Natural killer cell (primary cell): ENCODE results near the gene DENND1A. TPM values are rescaled to one million over a fixed set of nuclear protein-coding genes. Genes with fewer than 3 reads are reported as not detected.

ENCODE experiments used
- ATAC-seq, 3 donors: fragments of 150-1000 bp in 2 of 3; fragments of 200-7000 bp in 1 of 3; cut with Tn5 transposase; 1 replicate in 1 of 3; 2 replicates in 2 of 3; pipeline ENCODE4 v1.10.0; 2021; ENCODE audit warnings: mild to moderate bottlenecking in 2 of 3, moderate library complexity in 2 of 3
- DNase-seq, 2 donors: peaks; one replicate each; pipeline versions ENCODE4 v3.0.0 to v3.0.0-alpha.2; 2013 to 2021; ENCODE audit warnings: mixed read lengths in 1 of 2
- H3K27ac ChIP-seq: one replicate; pipeline ENCODE4 v1.5.1; 2013; ENCODE audit warnings: mild to moderate bottlenecking, low read length
- H3K27me3 ChIP-seq: one replicate; pipeline ENCODE4 v1.6.1; 2013; ENCODE audit warnings: low read length; ENCODE audit not compliant: control insufficient read depth, insufficient read depth
- H3K36me3 ChIP-seq: one replicate; pipeline ENCODE4 v1.6.1; 2013; ENCODE audit warnings: low read length; ENCODE audit not compliant: control insufficient read depth, insufficient read depth
- H3K4me1 ChIP-seq: one replicate; pipeline ENCODE4 v1.6.1; 2013; ENCODE audit warnings: low read length; ENCODE audit not compliant: control insufficient read depth, insufficient read depth
- H3K4me3 ChIP-seq: one replicate; pipeline ENCODE4 v1.5.1; 2013; ENCODE audit warnings: low read length
- H3K9me3 ChIP-seq: one replicate; pipeline ENCODE4 v1.6.1; 2013; ENCODE audit warnings: low read length; ENCODE audit not compliant: control insufficient read depth, insufficient read depth
- H3K27ac Mint-ChIP-seq, 2 donors: one replicate each; pipeline ENCODE4 v1.8.0; 2022; ENCODE audit warnings: mild to moderate bottlenecking in 2 of 2, mixed read lengths in 2 of 2, moderate library complexity in 1 of 2
- H3K27me3 Mint-ChIP-seq, 2 donors: one replicate each; pipeline ENCODE4 v1.8.0; 2022; ENCODE audit warnings: low read depth in 2 of 2, mixed read lengths in 2 of 2
- H3K36me3 Mint-ChIP-seq: one replicate; pipeline ENCODE4 v1.8.0; 2022; ENCODE audit warnings: mixed read lengths
- H3K4me1 Mint-ChIP-seq, 2 donors: one replicate each; pipeline ENCODE4 v1.8.0; 2022; ENCODE audit warnings: mixed read lengths in 2 of 2
- H3K4me3 Mint-ChIP-seq: one replicate; pipeline ENCODE4 v1.8.0; 2022; ENCODE audit warnings: mild to moderate bottlenecking, moderate library complexity, mixed read lengths
- H3K9me3 Mint-ChIP-seq, 2 donors: one replicate each; pipeline ENCODE4 v1.8.0; 2022; ENCODE audit warnings: mixed read lengths in 2 of 2
- CTCF ChIP-seq: fragments of 200-600 bp; IDR thresholded peaks from one replicate; pipeline ENCODE4 v1.8.0; 2022; ENCODE audit warnings: antibody characterized with exemption
- WGBS: methylation state at CpG from one replicate; pipeline ENCODE4 v1.1.7; 2013; ENCODE audit warnings: missing lambda C conversion rate; ENCODE audit not compliant: insufficient coverage; 5-methylcytosine and 5-hydroxymethylcytosine counted together
- intact Hi-C: fragments of 100-400 bp; cut with micrococcal nuclease; formaldehyde crosslinking; loops from one replicate; pipeline ENCODE4 v1.14.2; 2022
- total RNA-seq, 4 donors: library from RNA; stranded (reverse); fragments of 120-200 nt in 1 of 4; gene quantifications; one replicate each; pipeline versions ENCODE4 v1.2.3 to v1.2.4, GENCODE V29; 2013 to 2022

DENND1A gene
- total RNA-seq, 3 donors from 2014 or later (not counting 1 experiment from before 2014, with no cell fraction given) = 27.8 to 37.6 (median 30.9) TPM

DNA sequence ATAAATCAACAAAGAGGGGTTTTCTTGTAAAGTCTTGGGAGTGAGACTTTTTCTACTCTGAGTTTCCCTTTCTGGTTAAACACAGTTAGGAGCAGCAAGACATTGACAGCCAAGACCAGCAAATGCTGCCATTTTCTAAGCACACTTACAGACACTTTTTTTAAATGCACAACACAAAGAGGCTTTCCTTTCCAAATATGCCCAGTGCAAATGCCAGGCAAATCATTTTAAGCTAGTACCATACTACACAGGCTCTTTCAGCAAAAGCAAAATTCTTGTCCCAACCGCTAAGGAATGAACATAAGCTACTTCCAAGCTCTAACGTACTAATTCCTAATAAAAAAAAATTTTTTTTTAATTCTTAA is 68.2 kb downstream of the DENND1A start:
- H3K4me1 Mint-ChIP-seq = peaks cover 10% of the 10 kb centered on the region in 2 donors
- intact Hi-C loops = no loop called here

GRCh38 chr9:123861086-123861755 is 68.7 kb downstream of the DENND1A start:
- H3K4me1 Mint-ChIP-seq = peaks cover 5 to 10% of the 10 kb centered on the region in 2 donors
- ATAC-seq (no peak), DNase-seq (no peak)
- WGBS = 100% methylated on average over 2 of the region's 2 CpGs
- no peak overlapping the region for H3K4me3 Mint-ChIP-seq
- Histone ChIP-seq H3K27me3 (no peaks in the 10 kb centered on the region), H3K9me3 (no peaks in the 10 kb centered on the region), H3K4me3 (no peak overlapping the region), H3K36me3 (no peaks in the 10 kb centered on the region), H3K27ac (no peak overlapping the region), H3K4me1 (no peaks in the 10 kb centered on the region)
- no peak overlapping the region for H3K27ac Mint-ChIP-seq
- H3K9me3 Mint-ChIP-seq = no peaks in the 10 kb centered on the region
- no peaks in the 10 kb centered on the region for H3K27me3 Mint-ChIP-seq
- H3K36me3 Mint-ChIP-seq = peaks cover 6% of the 10 kb centered on the region
- TF ChIP-seq CTCF = no peak
- intact Hi-C loops = no loop called here

More for the DNA sequence above, 68.2 kb downstream of the DENND1A start:
- DNase-seq (no peak), ATAC-seq (no peak)
- Histone ChIP-seq H3K4me3 (no peak overlapping the region), H3K4me1 (no peaks in the 10 kb centered on the region), H3K9me3 (no peaks in the 10 kb centered on the region), H3K27me3 (no peaks in the 10 kb centered on the region), H3K27ac (no peak overlapping the region), H3K36me3 (no peaks in the 10 kb centered on the region)
- Mint-ChIP-seq H3K4me3 (no peak overlapping the region), H3K27me3 (no peaks in the 10 kb centered on the region), H3K36me3 (peaks cover 9% of the 10 kb centered on the region), H3K27ac (no peak overlapping the region), H3K9me3 (no peaks in the 10 kb centered on the region)
- TF ChIP-seq CTCF = no peak
- 100% methylated on average over 1 of the region's 2 CpGs for WGBS

GRCh38 chr9:123860603-123861002 is 69.3 kb downstream of the DENND1A start:
- Mint-ChIP-seq H3K27ac (no peak overlapping the region), H3K27me3 (no peaks in the 10 kb centered on the region), H3K36me3 (peaks cover under 1% of the 10 kb centered on the region), H3K4me1 (peaks cover 0 to 7% of the 10 kb centered on the region in 2 donors), H3K9me3 (no peaks in the 10 kb centered on the region), H3K4me3 (no peak overlapping the region)
- Histone ChIP-seq H3K27ac (no peak overlapping the region), H3K4me1 (no peaks in the 10 kb centered on the region), H3K4me3 (no peak overlapping the region), H3K27me3 (no peaks in the 10 kb centered on the region), H3K9me3 (no peaks in the 10 kb centered on the region), H3K36me3 (no peaks in the 10 kb centered on the region)
- no peak for TF ChIP-seq CTCF
- ATAC-seq (no peak), DNase-seq (no peak)
- 85% methylated on average over 3 of the region's 4 CpGs for WGBS
- intact Hi-C loops = no loop called here

DNA sequence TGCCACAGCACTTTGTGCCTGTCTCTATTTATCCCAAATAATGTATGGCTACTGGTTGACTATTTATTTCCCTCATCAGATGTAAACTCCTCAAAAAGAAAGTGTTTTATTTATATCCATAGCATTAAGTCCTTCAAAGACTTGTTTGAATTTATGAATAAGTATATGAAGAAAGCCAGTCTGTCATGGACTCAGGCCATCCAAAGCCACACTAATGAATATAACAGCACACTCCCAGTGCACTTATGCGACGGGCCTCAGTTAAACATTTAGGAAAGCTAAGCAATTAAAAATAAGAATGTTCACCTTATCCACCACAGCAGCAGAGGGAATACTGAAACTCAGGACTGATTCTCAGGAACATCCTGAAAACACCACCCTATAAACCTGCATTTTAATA is 77.5 kb downstream of the DENND1A start:
- Mint-ChIP-seq H3K27ac (no peak overlapping the region), H3K36me3 (peaks cover 10% of the 10 kb centered on the region), H3K27me3 (no peaks in the 10 kb centered on the region), H3K9me3 (peaks cover 0 to under 1% of the 10 kb centered on the region in 2 donors), H3K4me1 (peaks cover 6 to 15% of the 10 kb centered on the region in 2 donors), H3K4me3 (no peak overlapping the region)
- ATAC-seq (no peak), DNase-seq (no peak)
- 100% methylated on average over 2 of the region's 2 CpGs for WGBS
- Histone ChIP-seq H3K4me1 (no peaks in the 10 kb centered on the region), H3K9me3 (peaks cover 3% of the 10 kb centered on the region), H3K27ac (no peak overlapping the region), H3K27me3 (no peaks in the 10 kb centered on the region), H3K36me3 (no peaks in the 10 kb centered on the region), H3K4me3 (no peak overlapping the region)
- TF ChIP-seq CTCF = no peak
- intact Hi-C loops = no loop called here
